ENCODE measurements around the gene PDPK1.
A peak's percentile ranks its signal among the peaks of the same experiment; 100 is the strongest.
"Not testable (repeated sequence)": the region's sequence is repeated elsewhere in the genome, so short reads cannot be mapped to it uniquely, and the experiment has no call there.

PDPK1 gene

GRCh38 chr16:2540912-2541311 is 3.1 kb downstream of the PDPK1 start:
- DNase-seq (ENCODE audit: low read depth, low spot score) = not testable (repeated sequence)

GRCh38 chr16:2541409-2541808 is 3.6 kb downstream of the PDPK1 start:
- not testable (repeated sequence) for DNase-seq (ENCODE audit: low read depth, low spot score)

- not testable (repeated sequence) for DNase-seq (ENCODE audit: low read depth, low spot score)
Observed at GRCh38 chr16:2543771-2544170, 6.0 kb downstream of the PDPK1 start.

- not testable (repeated sequence) for DNase-seq (ENCODE audit: low read depth, low spot score)
Observed at GRCh38 chr16:2550283-2550878, 12.6 kb downstream of the PDPK1 start.

DNA sequence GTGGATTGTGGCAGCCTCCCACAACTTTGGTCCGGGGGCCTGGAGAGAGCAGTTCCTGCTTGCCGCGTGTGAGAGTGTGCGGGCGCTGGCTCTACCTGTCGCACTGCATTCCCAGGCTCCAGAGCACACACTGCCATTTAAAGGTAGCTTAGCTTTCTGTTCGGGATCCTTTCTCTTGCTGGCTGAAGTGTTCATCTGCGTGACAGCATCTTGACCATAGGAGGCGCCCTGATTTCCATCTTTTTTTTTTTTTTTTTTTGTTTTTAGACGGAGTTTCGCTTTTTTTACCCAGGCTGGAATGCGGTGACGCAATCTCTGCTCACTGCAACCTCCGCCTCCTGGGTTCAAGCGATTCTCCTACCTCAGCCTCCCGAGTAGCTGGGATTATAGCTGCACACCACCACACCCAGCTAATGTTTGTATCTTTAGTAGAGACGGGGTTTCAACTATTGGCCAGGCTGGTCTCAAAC is 13.6 kb downstream of the PDPK1 start:
- DNase-seq (ENCODE audit: low read depth, low spot score) = not testable (repeated sequence)

DNA sequence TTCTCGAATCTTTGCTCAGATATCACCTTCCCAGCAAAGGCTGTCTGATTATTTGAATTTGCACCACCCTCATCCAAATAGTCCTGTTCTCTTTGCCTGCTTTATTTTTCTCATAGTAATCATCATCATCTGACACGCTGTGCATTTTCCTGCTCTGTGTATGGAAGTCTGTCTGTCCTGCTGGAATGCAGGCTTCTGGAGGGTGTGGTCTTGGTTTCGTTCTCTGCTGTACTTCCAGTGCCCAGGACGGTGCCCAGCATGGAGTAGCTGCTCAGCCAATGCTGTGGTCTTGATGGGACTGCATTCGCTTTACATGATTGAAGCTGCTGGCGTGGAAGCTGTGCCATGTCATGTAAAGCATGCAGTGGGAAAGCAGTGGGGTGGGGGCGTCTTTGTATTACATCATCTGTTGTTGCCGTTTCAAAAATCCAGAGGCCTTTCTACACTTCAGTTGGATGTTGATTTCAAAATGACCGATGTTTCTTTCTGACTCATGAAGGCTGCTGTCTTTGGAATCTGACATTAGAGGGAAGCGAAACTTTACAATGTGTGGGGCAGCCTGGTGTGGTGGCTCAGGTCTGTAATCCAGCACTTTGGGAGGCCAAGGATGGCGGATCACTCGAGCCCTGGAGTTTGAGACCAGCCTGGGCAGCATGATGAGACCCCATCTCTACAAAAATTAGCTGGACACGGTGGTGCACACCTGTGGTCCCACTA is 17.0 kb downstream of the PDPK1 start:
- not testable (repeated sequence) for DNase-seq (ENCODE audit: low read depth, low spot score)

- not testable (repeated sequence) for DNase-seq (ENCODE audit: low read depth, low spot score)
Observed at GRCh38 chr16:2557150-2557549, 19.3 kb downstream of the PDPK1 start.

DNA sequence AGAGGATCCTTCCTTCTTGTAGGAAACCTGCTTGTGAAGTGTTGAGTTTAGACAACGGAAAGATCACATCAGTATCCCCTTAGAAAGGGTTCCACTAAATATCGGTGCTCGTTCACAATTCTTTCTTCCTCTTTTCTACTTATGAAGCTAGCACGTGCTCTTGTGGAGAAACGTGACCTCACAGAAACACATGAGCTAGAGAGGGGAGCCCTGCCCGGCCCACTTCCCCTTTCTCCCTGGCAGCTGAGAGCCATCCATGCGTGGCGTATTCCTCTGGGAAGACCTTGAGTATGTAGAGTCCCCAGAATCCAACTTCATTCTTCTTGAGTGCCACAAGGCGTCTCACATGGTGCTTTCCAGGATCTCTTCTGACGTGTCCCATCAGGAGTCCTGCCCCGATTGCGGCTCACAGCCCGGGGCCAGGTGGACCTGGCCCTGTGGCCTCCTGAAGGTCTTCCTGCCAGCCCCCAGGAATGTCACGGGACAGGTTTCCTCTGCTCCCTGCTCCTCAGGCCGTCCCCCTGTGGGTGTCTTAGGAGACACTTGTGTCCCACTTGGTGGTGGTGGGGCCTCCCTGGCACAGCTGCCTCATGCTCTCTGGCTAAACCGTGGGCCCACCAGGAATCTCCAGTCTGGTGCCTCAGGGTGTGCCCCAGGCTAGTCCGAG is 22.4 kb downstream of the PDPK1 start:
- not testable (repeated sequence) for DNase-seq (ENCODE audit: low read depth, low spot score)

DNA sequence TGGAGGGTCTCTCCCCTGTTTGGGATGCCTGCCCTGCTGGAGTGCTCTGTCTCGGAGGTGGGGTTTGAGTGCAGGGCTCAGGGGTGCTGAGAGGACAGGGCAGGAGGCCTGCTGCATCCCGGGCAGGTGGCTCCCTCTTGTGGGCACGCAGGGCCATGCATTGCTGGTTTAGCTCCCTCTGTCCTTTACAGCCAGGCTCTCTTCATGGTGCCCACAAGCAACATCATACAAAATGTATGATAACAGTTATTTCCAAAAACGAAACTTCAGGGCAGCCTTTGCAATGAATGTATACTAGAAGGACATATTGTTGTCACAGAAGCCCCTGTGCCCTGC is 22.9 kb downstream of the PDPK1 start:
- DNase-seq (ENCODE audit: low read depth, low spot score) = not testable (repeated sequence)

- not testable (repeated sequence) for DNase-seq (ENCODE audit: low read depth, low spot score)
Observed at GRCh38 chr16:2567506-2567905, 29.7 kb downstream of the PDPK1 start.

- not testable (repeated sequence) for DNase-seq (ENCODE audit: low read depth, low spot score)
Observed at GRCh38 chr16:2568573-2568972, 30.8 kb downstream of the PDPK1 start.

DNA sequence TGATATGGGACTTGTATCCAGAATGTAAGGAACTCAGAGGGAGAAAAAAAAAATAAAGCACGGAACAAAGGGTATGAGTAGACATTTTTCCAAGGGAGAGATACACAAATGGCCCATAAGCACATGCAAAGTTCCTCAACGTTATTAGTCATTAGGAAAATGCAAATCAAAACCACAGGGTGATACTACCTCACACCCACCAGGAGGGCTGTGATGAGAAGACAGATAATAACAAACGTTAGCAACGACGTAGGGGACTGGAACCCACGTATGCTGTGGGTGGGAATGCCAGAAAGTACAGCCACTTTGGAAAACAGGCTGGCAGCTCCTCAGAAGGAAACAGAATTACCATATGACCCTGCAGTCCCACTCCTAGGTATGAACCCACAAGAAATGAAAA is 34.9 kb downstream of the PDPK1 start:
- DNase-seq (ENCODE audit: low read depth, low spot score) = not testable (repeated sequence)

- DNase-seq (ENCODE audit: low read depth, low spot score) = not testable (repeated sequence)
Observed at GRCh38 chr16:2575839-2576238, 38.0 kb downstream of the PDPK1 start.

DNA sequence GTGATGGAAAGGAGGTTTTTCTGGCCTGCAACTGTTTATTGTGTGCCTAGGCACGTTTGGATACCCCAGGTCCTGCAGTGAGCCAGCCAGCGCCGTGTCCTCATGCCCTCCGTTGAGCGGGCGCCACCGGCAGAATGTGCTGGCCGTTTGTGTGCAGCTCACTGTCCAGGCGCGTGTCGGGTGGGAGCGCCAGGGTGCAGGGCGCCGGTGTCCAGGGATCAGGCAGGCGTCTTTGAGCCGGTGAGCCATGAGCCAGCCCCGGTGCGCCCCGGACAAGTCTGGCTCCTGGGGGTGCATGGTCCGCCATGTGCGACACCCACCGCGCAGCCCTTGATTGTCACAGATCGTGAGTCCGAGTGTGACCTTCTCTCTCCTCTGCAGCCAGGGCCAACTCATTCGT is 39.2 kb downstream of the PDPK1 start:
- DNase-seq (ENCODE audit: low read depth, low spot score) = not testable (repeated sequence)

DNA sequence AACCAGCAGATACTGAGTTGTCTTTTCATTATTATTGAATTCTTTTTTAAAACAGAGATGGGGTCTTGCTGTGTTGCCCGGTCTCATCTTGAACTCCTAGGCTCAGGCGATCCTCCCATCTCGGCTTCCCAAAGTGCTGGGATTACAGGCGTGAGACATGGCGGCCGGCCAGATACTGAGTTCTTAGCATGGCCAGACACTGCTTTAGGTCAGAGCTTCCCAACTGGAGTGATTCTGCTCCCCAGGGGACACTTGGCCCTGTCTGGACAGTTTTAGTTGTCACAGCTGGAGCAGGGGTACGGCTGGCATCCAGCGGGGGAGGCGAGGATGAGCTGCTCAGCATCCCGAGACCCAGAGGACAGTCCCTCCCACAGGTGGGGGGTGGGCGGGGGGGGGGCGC is 41.1 kb downstream of the PDPK1 start:
- DNase-seq (ENCODE audit: low read depth, low spot score) = not testable (repeated sequence)

- DNase-seq (ENCODE audit: low read depth, low spot score) = not testable (repeated sequence)
Observed at GRCh38 chr16:2580143-2580542, 42.3 kb downstream of the PDPK1 start.

- DNase-seq (ENCODE audit: low read depth, low spot score) = not testable (repeated sequence)
Observed at GRCh38 chr16:2580818-2581217, 43.0 kb downstream of the PDPK1 start.

DNA sequence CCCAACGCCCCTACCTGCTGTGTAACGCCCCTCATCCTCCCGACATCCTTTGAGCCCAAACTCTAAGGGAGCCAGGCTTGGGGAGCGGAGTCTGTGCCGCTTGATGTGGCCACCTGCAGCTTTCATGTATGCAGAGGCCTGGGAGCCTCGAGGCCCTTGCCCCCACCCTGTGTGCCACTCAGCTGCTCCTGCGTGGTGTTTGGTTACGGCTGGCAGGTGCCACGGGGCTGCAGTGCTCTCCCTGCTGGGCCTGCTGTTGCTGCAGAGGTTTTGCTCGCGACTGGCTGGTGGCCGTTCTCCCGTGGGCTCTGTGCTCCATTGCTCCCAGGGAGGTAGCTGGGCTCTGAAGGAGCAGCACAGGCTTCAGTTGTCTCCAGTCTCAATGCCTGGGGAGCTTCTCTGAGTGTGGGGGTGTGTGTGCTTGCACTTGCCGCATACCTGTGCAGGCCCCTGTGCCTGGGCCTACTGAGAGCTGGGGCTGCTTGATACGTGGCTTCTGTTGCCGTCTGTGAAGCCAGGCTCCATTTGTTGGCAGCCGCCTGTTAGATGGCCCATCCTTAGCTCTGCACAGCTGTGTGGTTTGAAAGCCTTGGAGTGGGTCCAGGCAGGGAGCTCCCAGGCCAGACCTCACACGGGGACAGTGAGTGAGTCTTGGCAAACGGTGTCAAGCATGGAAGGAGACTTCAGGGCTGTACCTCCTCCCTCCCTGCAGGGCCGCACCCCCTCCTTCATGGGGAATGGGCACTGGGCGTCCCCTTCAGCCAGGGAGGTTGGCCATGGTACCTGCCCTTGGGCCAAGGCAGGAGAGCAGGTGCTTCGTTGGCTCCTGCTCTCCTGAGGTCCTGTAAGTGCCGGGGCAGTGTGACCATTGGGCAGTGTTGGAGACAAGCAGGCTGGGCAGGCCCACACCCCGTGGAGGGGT is 47.2 kb downstream of the PDPK1 start:
- DNase-seq (ENCODE audit: low read depth, low spot score) = peak; percentile 51

GRCh38 chr16:2585651-2586081 is 47.8 kb downstream of the PDPK1 start:
- no peak for DNase-seq (ENCODE audit: low read depth, low spot score)

DNA sequence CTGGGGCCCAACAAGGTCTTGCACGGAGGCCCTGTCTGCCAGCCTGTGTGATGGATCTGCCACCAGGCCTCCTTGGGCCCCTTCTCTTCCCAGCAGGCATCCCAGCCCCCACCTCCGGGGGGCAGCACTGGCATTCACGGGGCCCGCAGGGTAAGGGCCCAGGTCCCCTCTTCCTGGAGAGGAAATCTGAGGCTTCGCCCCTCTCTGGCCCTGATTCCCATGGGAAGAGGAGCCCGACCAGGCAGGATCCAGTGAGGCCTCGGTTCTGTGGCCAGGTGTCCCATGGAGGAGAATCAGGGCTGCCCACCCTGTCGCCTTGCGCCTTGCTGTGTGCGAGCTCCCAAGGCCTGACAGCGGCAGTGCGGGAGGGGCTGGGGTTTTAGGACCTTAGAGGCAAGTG is 48.4 kb downstream of the PDPK1 start:
- no peak for DNase-seq (ENCODE audit: low read depth, low spot score)

- DNase-seq (ENCODE audit: low read depth, low spot score) = no peak
Observed at GRCh38 chr16:2586901-2587480, 49.2 kb downstream of the PDPK1 start.

All from astrocyte of the hippocampus (primary cell).